Mesendoderm (in vitro differentiated cells): ENCODE results near the gene HOXD10.

Experiments used
- DNase-seq: peaks from one replicate; pipeline ENCODE4 v3.0.0; 2013
- H2AK5ac ChIP-seq: 2 replicates; pipeline ENCODE4 v1.6.1; 2013; ENCODE audit warnings: low read length, inconsistent platforms
- H2BK120ac ChIP-seq: 2 replicates; pipeline ENCODE4 v1.6.1; 2013; ENCODE audit warnings: low read depth, mild to moderate bottlenecking, low read length, moderate library complexity, mixed read lengths
- H2BK15ac ChIP-seq: replicated peaks from 2 replicates; pipeline ENCODE4 v1.6.1; 2013; ENCODE audit warnings: low read depth, mild to moderate bottlenecking, moderate library complexity
- H2BK5ac ChIP-seq: 2 replicates; pipeline ENCODE4 v1.6.1; 2013; ENCODE audit warnings: low read length, inconsistent platforms
- H3K18ac ChIP-seq: 2 replicates; pipeline ENCODE4 v1.6.1; 2013; ENCODE audit warnings: mild to moderate bottlenecking, low read length, mixed read lengths
- H3K23ac ChIP-seq: one replicate; pipeline ENCODE4 v1.6.1; 2013; ENCODE audit warnings: low read length
- H3K27ac ChIP-seq: 2 replicates; pipeline ENCODE4 v1.5.1; 2013; ENCODE audit warnings: low read depth, mild to moderate bottlenecking, inconsistent platforms, low read length, moderate library complexity
- H3K27me3 ChIP-seq: 2 replicates; pipeline ENCODE4 v1.6.1; 2013; ENCODE audit warnings: low read length, control low read depth, mild to moderate bottlenecking, inconsistent platforms; ENCODE audit not compliant: insufficient read depth, poor library complexity
- H3K36me3 ChIP-seq: 2 replicates; pipeline ENCODE4 v1.6.1; 2013; ENCODE audit warnings: low read length, inconsistent platforms; ENCODE audit not compliant: control insufficient read depth, insufficient read depth
- H3K4ac ChIP-seq: one replicate; pipeline ENCODE4 v1.6.1; 2013; ENCODE audit warnings: low read depth, mild to moderate bottlenecking, low read length, moderate library complexity
- H3K4me1 ChIP-seq: 2 replicates; pipeline ENCODE4 v1.6.1; 2013; ENCODE audit warnings: low read depth, low read length, inconsistent platforms; ENCODE audit not compliant: control insufficient read depth
- H3K4me2 ChIP-seq: 2 replicates; pipeline ENCODE4 v1.6.1; 2013; ENCODE audit warnings: low read length
- H3K4me3 ChIP-seq: 2 replicates; pipeline ENCODE4 v1.5.1; 2013; ENCODE audit warnings: mild to moderate bottlenecking, low read length
- H3K56ac ChIP-seq: one replicate; pipeline ENCODE4 v1.6.1; 2013; ENCODE audit warnings: low read length
- H3K79me1 ChIP-seq: 2 replicates; pipeline ENCODE4 v1.6.1; 2013; ENCODE audit warnings: low read length, inconsistent platforms
- H3K79me2 ChIP-seq: 2 replicates; pipeline ENCODE4 v1.6.1; 2013; ENCODE audit warnings: mild to moderate bottlenecking, low read length; ENCODE audit not compliant: control insufficient read depth, insufficient read depth
- H3K9ac ChIP-seq: 2 replicates; pipeline ENCODE4 v1.6.1; 2013; ENCODE audit warnings: low read length, inconsistent platforms
- H4K5ac ChIP-seq: one replicate; pipeline ENCODE4 v1.6.1; 2013; ENCODE audit warnings: low read length
- H4K8ac ChIP-seq: one replicate; pipeline ENCODE4 v1.6.1; 2013; ENCODE audit warnings: low read depth, mild to moderate bottlenecking, control low read depth, low read length, moderate library complexity
- WGBS: extraction: QIAGEN DNeasy Blood & Tissue Kit; methylation state at CpG from one replicate; pipeline ENCODE4 v1.1.7; 2013; ENCODE audit warnings: low lambda C conversion rate, missing lambda C conversion rate; ENCODE audit not compliant: insufficient coverage; ENCODE audit errors: extremely low coverage; 5-methylcytosine and 5-hydroxymethylcytosine counted together

The HOXD10 gene

GRCh38 chr2:176093145-176093897 is 23.3 kb upstream of the HOXD10 start:
- H2BK120ac ChIP-seq = no peak overlapping the region
- no peak overlapping the region for H3K27ac ChIP-seq
- H3K4ac ChIP-seq = no peak overlapping the region
- H3K4me1 ChIP-seq = peaks cover 7% of the 10 kb centered on the region
- H2AK5ac ChIP-seq = no peak overlapping the region
- no peak overlapping the region for H3K4me3 ChIP-seq
- DNase-seq = peak; percentile 48
- H3K9ac ChIP-seq = peak overlapping the region; percentile 24
- WGBS = no CpG with 5 or more reads among the region's 53 CpGs
- no peak overlapping the region for H3K18ac ChIP-seq
- H4K8ac ChIP-seq = no peak overlapping the region
- peak overlapping the region; percentile 56 for H3K56ac ChIP-seq
- H3K36me3 ChIP-seq = no peaks in the 10 kb centered on the region
- H2BK15ac ChIP-seq = no peak overlapping the region
- no peak overlapping the region for H4K5ac ChIP-seq
- H3K79me2 ChIP-seq = no peaks in the 10 kb centered on the region
- H3K23ac ChIP-seq = peak overlapping the region; percentile 54
- H3K4me2 ChIP-seq = peak overlapping the region; percentile 60
- H3K79me1 ChIP-seq = no peaks in the 10 kb centered on the region
- peaks cover 64% of the 10 kb centered on the region for H3K27me3 ChIP-seq
- H2BK5ac ChIP-seq = no peak overlapping the region

DNA sequence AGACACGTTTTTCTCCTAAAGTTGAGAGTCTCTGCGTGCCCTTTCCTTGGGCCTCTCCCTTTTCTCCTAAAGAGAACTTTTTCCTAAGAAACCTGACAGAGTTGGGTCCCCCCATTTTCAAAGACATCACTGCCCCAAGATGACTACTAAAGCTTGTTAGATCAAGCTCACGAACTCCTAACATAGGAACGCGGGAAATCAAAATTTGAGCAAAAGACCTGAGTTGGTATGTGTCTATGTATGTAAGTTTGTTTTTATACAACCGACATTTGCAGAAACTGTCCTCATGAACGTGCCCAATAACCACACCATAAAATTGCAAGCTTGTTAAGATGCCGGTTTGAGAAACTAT is 22.7 kb upstream of the HOXD10 start:
- H3K4me3 ChIP-seq = no peak overlapping the region
- H3K27me3 ChIP-seq = peaks cover 66% of the 10 kb centered on the region
- H3K27ac ChIP-seq = no peak overlapping the region
- no peaks in the 10 kb centered on the region for H3K79me1 ChIP-seq
- H3K4ac ChIP-seq = no peak overlapping the region
- no peak overlapping the region for H2AK5ac ChIP-seq
- no peaks in the 10 kb centered on the region for H3K36me3 ChIP-seq
- H2BK120ac ChIP-seq = no peak overlapping the region
- no peak overlapping the region for H2BK15ac ChIP-seq
- H3K9ac ChIP-seq = no peak overlapping the region
- peak overlapping the region; percentile 18 for H3K23ac ChIP-seq
- no peak overlapping the region for H4K5ac ChIP-seq
- no peak overlapping the region for H3K4me2 ChIP-seq
- no peak for DNase-seq
- H3K4me1 ChIP-seq = peaks cover 7% of the 10 kb centered on the region
- H3K18ac ChIP-seq = no peak overlapping the region
- no peak overlapping the region for H3K56ac ChIP-seq
- H4K8ac ChIP-seq = no peak overlapping the region
- no peaks in the 10 kb centered on the region for H3K79me2 ChIP-seq
- no CpG with 5 or more reads among the region's 8 CpGs for WGBS
- H2BK5ac ChIP-seq = no peak overlapping the region

GRCh38 chr2:176094349-176094748 is 22.2 kb upstream of the HOXD10 start:
- peaks cover 66% of the 10 kb centered on the region for H3K27me3 ChIP-seq
- H3K79me1 ChIP-seq = no peaks in the 10 kb centered on the region
- no peak overlapping the region for H3K4ac ChIP-seq
- no peak overlapping the region for H2AK5ac ChIP-seq
- H3K27ac ChIP-seq = no peak overlapping the region
- H3K23ac ChIP-seq = no peak overlapping the region
- peaks cover 7% of the 10 kb centered on the region for H3K4me1 ChIP-seq
- H4K8ac ChIP-seq = no peak overlapping the region
- H3K36me3 ChIP-seq = no peaks in the 10 kb centered on the region
- no peak overlapping the region for H2BK15ac ChIP-seq
- no peak overlapping the region for H2BK5ac ChIP-seq
- no CpG with 5 or more reads among the region's 12 CpGs for WGBS
- no peak overlapping the region for H3K18ac ChIP-seq
- no peak overlapping the region for H3K9ac ChIP-seq
- no peak overlapping the region for H3K4me2 ChIP-seq
- no peak overlapping the region for H4K5ac ChIP-seq
- DNase-seq = no peak
- H2BK120ac ChIP-seq = no peak overlapping the region
- H3K79me2 ChIP-seq = no peaks in the 10 kb centered on the region
- no peak overlapping the region for H3K56ac ChIP-seq
- no peak overlapping the region for H3K4me3 ChIP-seq

DNA sequence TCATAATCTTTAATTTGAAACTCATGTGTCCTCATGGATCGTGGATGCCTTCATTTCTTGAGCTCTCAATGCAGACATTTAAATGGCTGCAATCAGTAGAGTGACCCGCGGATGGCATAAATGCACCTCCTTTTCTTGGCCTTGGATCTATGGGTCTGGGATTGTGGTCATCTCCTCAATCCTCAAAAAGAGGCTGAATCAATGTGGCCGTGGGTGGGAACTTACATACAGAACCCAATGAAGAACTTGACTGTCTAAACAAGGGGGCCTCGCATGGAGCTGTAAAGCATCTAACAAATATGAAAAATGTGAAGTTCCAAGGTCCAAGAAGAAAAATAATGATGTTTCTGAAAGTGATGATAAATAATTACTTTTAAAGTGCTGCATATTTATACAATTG is 21.2 kb upstream of the HOXD10 start:
- no peak for DNase-seq
- Histone ChIP-seq H3K9ac (no peak overlapping the region), H2BK15ac (no peak overlapping the region), H4K8ac (no peak overlapping the region), H4K5ac (no peak overlapping the region), H3K27me3 (peaks cover 67% of the 10 kb centered on the region), H3K18ac (no peak overlapping the region), H2BK120ac (no peak overlapping the region), H3K23ac (no peak overlapping the region), H3K4ac (no peak overlapping the region), H3K36me3 (no peaks in the 10 kb centered on the region), H3K79me1 (no peaks in the 10 kb centered on the region), H2AK5ac (no peak overlapping the region), H2BK5ac (no peak overlapping the region), H3K79me2 (no peaks in the 10 kb centered on the region), H3K56ac (no peak overlapping the region), H3K4me2 (no peak overlapping the region), H3K27ac (no peak overlapping the region), H3K4me3 (no peak overlapping the region), H3K4me1 (peaks cover 7% of the 10 kb centered on the region)
- no CpG with 5 or more reads among the region's 5 CpGs for WGBS

GRCh38 chr2:176096243-176096985 is 20.2 kb upstream of the HOXD10 start:
- H3K9ac ChIP-seq = no peak overlapping the region
- no peaks in the 10 kb centered on the region for H3K79me1 ChIP-seq
- H2BK5ac ChIP-seq = no peak overlapping the region
- no peak overlapping the region for H3K27ac ChIP-seq
- H4K5ac ChIP-seq = no peak overlapping the region
- no CpG with 5 or more reads among the region's 16 CpGs for WGBS
- H3K4me2 ChIP-seq = peak overlapping the region; percentile 31
- H3K4me1 ChIP-seq = peaks cover 7% of the 10 kb centered on the region
- H3K23ac ChIP-seq = no peak overlapping the region
- DNase-seq = no peak
- peaks cover 68% of the 10 kb centered on the region for H3K27me3 ChIP-seq
- H2BK120ac ChIP-seq = no peak overlapping the region
- no peak overlapping the region for H3K4me3 ChIP-seq
- H3K79me2 ChIP-seq = no peaks in the 10 kb centered on the region
- H4K8ac ChIP-seq = no peak overlapping the region
- H3K18ac ChIP-seq = no peak overlapping the region
- H2BK15ac ChIP-seq = no peak overlapping the region
- no peak overlapping the region for H3K4ac ChIP-seq
- H3K36me3 ChIP-seq = no peaks in the 10 kb centered on the region
- H3K56ac ChIP-seq = no peak overlapping the region
- no peak overlapping the region for H2AK5ac ChIP-seq
